ENCODE results near the gene TTC21A.

TTC21A gene

GRCh38 chr3:39098473-39099000 lies 8.9 kb upstream of the TTC21A start:
- no peak for DNase-seq

GRCh38 chr3:39099242-39099641 lies 8.2 kb upstream of the TTC21A start:
- no peak for DNase-seq

GRCh38 chr3:39099738-39100499 lies 7.6 kb upstream of the TTC21A start:
- DNase-seq: no peak

- DNase-seq: no peak
Observed at GRCh38 chr3:39100500-39100886, 7.0 kb upstream of the TTC21A start.

- DNase-seq: no peak
Observed at GRCh38 chr3:39101022-39101689, 6.3 kb upstream of the TTC21A start.

GRCh38 chr3:39102504-39103323 lies 4.8 kb upstream of the TTC21A start:
- DNase-seq: no peak

- no peak for DNase-seq
Observed at GRCh38 chr3:39103324-39103693, 4.2 kb upstream of the TTC21A start.

- no peak for DNase-seq
Observed at GRCh38 chr3:39103791-39104552, 3.5 kb upstream of the TTC21A start.

GRCh38 chr3:39104961-39105686 lies 2.4 kb upstream of the TTC21A start:
- no peak for DNase-seq

GRCh38 chr3:39105687-39106063 lies 1.8 kb upstream of the TTC21A start:
- no peak for DNase-seq

GRCh38 chr3:39106281-39106811 lies 1.1 kb upstream of the TTC21A start:
- no peak for DNase-seq

GRCh38 chr3:39106851-39107387 lies 561 bp upstream of the TTC21A start:
- DNase-seq: no peak

GRCh38 chr3:39108200-39108710 lies 775 bp downstream of the TTC21A start:
- DNase-seq: peak; percentile 19

GRCh38 chr3:39109086-39109485 lies 1.6 kb downstream of the TTC21A start:
- DNase-seq: no peak

- DNase-seq: no peak
Observed at GRCh38 chr3:39110041-39110639, 2.7 kb downstream of the TTC21A start.

- DNase-seq: no peak
Observed at GRCh38 chr3:39112113-39112512, 4.6 kb downstream of the TTC21A start.

- no peak for DNase-seq
Observed at GRCh38 chr3:39112535-39112934, 5.1 kb downstream of the TTC21A start.

- DNase-seq: no peak
Observed at GRCh38 chr3:39113291-39113690, 5.8 kb downstream of the TTC21A start.

- DNase-seq: no peak
Observed at GRCh38 chr3:39114456-39114855, 7.0 kb downstream of the TTC21A start.

- no peak for DNase-seq
Observed at GRCh38 chr3:39115870-39116269, 8.4 kb downstream of the TTC21A start.

GRCh38 chr3:39118079-39118478 lies 10.6 kb downstream of the TTC21A start:
- no peak for DNase-seq
